Mammary epithelial cell (primary cell): ENCODE results near the gene ILDR2.

ENCODE experiments used
- CTCF ChIP-seq, 2 donors: IDR thresholded peaks in 1 of 2; conservative IDR thresholded peaks in 1 of 2; 2 replicates each; pipeline ENCODE4 v1.5.1; 2011 to 2012; ENCODE audit warnings: inconsistent platforms in 2 of 2, low read length in 2 of 2, mild to moderate bottlenecking in 2 of 2, control low read depth in 1 of 2, low read depth in 1 of 2; ENCODE audit not compliant: insufficient read depth in 1 of 2; ENCODE audit errors: extremely low read depth in 1 of 2
- EZH2 ChIP-seq: IDR thresholded peaks from 2 replicates; pipeline ENCODE4 v1.6.1; 2012; ENCODE audit warnings: low read length, inconsistent platforms, borderline replicate concordance

GRCh38 chr1:166937962-166938361 lies 37.4 kb downstream of the ILDR2 start:
- TF ChIP-seq CTCF (conservative IDR thresholded peaks at IDR 0.05 in 1 of 2, IDR thresholded peaks at IDR 0.05 in 1 of 2; ENCODE audit: extremely low read depth in 1 of 2, insufficient read depth in 1 of 2, low read depth in 1 of 2, low read length in 2 of 2) = no peak
- no peak for TF ChIP-seq EZH2
